OCI-LY3 (cell line): ENCODE measurements around the gene ERBB4.
"Not testable (repeated sequence)": the region's sequence is repeated elsewhere in the genome, so short reads cannot be mapped to it uniquely, and the experiment has no call there.

Experiments
- H2AFZ ChIP-seq: fragments of 200-600, 300-600 bp; shearing (Covaris generic); 2 replicates; pipeline ENCODE4 v1.6.0; 2014; ENCODE audit warnings: antibody characterized with exemption, low read depth, low read length
- H3K27ac ChIP-seq: fragments of 200-600, 300-600 bp; sonication (generic); 2 replicates; pipeline ENCODE4 v1.5.1; 2014; ENCODE audit warnings: mild to moderate bottlenecking, low read length, moderate library complexity, mixed read lengths
- H3K27me3 ChIP-seq: fragments of 200-600, 300-600 bp; sonication (generic); 2 replicates; pipeline ENCODE4 v1.6.1; 2014; ENCODE audit warnings: low read depth, low read length, mixed read lengths
- H3K36me3 ChIP-seq: fragments of 200-600, 300-600 bp; sonication (generic); replicated peaks from 2 replicates; pipeline ENCODE3; 2014; ENCODE audit warnings: low read depth, low read length, mixed read lengths
- H3K4me1 ChIP-seq: fragments of 300-600, 200-600 bp; sonication (generic); 2 replicates; pipeline ENCODE4 v1.6.1; 2014; ENCODE audit warnings: low read length, mixed read lengths
- H3K4me2 ChIP-seq: fragments of 200-600, 300-600 bp; sonication (generic); 2 replicates; pipeline ENCODE4 v1.6.1; 2014; ENCODE audit warnings: low read length, mixed read lengths
- H3K4me3 ChIP-seq: fragments of 300-600, 200-600 bp; sonication (generic); 2 replicates; pipeline ENCODE4 v1.5.1; 2014; ENCODE audit warnings: antibody characterized with exemption, mild to moderate bottlenecking, low read length, moderate library complexity
- H3K79me2 ChIP-seq: fragments of 300-600, 200-600 bp; shearing (Covaris generic); 2 replicates; pipeline ENCODE4 v1.6.1; 2014; ENCODE audit warnings: mild to moderate bottlenecking, low read length, mixed read lengths
- H3K9ac ChIP-seq: fragments of 300-600, 200-600 bp; shearing (Covaris generic); 2 replicates; pipeline ENCODE4 v1.6.0; 2014; ENCODE audit warnings: mild to moderate bottlenecking, low read length, moderate library complexity
- H3K9me3 ChIP-seq: fragments of 200-600, 300-600 bp; shearing (Covaris generic); 2 replicates; pipeline ENCODE4 v1.6.1; 2014; ENCODE audit warnings: low read length, mixed read lengths; ENCODE audit not compliant: insufficient read depth
- H4K20me1 ChIP-seq: fragments of 200-600, 300-600 bp; sonication (generic); 2 replicates; pipeline ENCODE4 v1.6.1; 2016; ENCODE audit warnings: low read length, mixed read lengths; ENCODE audit not compliant: insufficient read depth
- EZH2phosphoT487 ChIP-seq: fragments of 200-600 bp; shearing (Covaris generic); IDR thresholded peaks from 2 replicates; pipeline ENCODE4 v1.6.1; 2018; ENCODE audit warnings: antibody characterized with exemption, mixed run types, low read depth
- TF ChIP-seq, protein P1 (sequence below): fragments of 200-600, 300-600 bp; sonication (generic); IDR thresholded peaks from 2 replicates; pipeline ENCODE4 v1.5.1; 2014; ENCODE audit warnings: antibody characterized with exemption, low read length, low read depth

Gene ERBB4

DNA sequence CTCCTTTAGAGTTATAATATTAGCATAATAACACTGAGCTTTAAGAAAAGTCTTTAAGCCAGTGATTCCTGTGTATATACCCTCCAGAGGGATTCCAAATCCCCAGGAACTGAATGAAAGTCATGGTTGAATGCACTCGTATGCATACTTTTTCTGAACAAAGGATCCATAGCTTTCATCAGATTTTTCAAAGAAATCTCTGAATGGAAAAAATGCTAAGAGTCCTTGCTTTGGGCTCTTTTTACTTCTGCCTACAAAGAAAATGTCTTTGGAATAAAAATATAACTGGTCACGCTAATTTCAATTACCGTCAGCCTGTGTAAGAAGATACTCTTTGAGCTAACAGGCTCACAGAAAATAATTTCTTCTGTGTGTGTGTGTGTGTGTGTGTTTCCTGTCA, 939.5 kb downstream of the ERBB4 start:
- Histone ChIP-seq H3K4me2 (no peak overlapping the region), H3K36me3 (no peaks in the 10 kb centered on the region), H3K9me3 (no peaks in the 10 kb centered on the region), H3K4me3 (no peak overlapping the region), H3K79me2 (no peaks in the 10 kb centered on the region), H4K20me1 (no peaks in the 10 kb centered on the region), H3K27ac (no peak overlapping the region), H3K27me3 (no peaks in the 10 kb centered on the region), H3K9ac (no peak overlapping the region), H3K4me1 (peaks cover 7% of the 10 kb centered on the region; the same call in 1 of the 2 replicates), H2AFZ (no peak overlapping the region)
- TF ChIP-seq, protein P1, sequence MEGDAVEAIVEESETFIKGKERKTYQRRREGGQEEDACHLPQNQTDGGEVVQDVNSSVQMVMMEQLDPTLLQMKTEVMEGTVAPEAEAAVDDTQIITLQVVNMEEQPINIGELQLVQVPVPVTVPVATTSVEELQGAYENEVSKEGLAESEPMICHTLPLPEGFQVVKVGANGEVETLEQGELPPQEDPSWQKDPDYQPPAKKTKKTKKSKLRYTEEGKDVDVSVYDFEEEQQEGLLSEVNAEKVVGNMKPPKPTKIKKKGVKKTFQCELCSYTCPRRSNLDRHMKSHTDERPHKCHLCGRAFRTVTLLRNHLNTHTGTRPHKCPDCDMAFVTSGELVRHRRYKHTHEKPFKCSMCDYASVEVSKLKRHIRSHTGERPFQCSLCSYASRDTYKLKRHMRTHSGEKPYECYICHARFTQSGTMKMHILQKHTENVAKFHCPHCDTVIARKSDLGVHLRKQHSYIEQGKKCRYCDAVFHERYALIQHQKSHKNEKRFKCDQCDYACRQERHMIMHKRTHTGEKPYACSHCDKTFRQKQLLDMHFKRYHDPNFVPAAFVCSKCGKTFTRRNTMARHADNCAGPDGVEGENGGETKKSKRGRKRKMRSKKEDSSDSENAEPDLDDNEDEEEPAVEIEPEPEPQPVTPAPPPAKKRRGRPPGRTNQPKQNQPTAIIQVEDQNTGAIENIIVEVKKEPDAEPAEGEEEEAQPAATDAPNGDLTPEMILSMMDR, result no peak
- TF ChIP-seq EZH2phosphoT487, result no peak

DNA sequence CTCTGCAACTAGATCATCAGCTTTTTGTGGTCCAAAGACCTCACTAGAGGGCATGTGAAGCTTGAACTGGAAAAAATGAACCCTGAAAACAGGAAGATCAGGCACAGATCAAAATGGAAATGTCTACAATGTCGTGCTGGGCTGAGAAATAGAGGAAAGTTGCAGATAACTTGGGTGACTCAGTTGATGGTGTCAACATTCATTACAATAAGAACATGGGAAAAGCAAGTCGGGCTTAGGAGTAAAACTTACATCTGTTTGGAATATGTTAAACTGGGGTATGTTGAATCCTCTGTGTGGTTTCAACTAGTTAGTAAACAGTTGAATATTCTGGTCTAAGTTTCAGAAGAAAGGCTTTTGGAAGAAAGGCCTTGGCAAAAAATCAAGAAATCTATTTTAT, 940.4 kb downstream of the ERBB4 start:
- no peak overlapping the region for H2AFZ ChIP-seq
- H3K9ac ChIP-seq, result no peak overlapping the region
- no peaks in the 10 kb centered on the region for H4K20me1 ChIP-seq
- no peaks in the 10 kb centered on the region for H3K27me3 ChIP-seq
- H3K9me3 ChIP-seq, result no peaks in the 10 kb centered on the region
- no peaks in the 10 kb centered on the region for H3K36me3 ChIP-seq
- H3K27ac ChIP-seq, result no peak overlapping the region
- H3K79me2 ChIP-seq, result no peaks in the 10 kb centered on the region
- peaks cover 7% of the 10 kb centered on the region; the same call in 1 of the 2 replicates for H3K4me1 ChIP-seq
- H3K4me3 ChIP-seq, result no peak overlapping the region
- TF ChIP-seq EZH2phosphoT487, result no peak
- TF ChIP-seq, protein P1, result no peak
- no peak overlapping the region for H3K4me2 ChIP-seq

DNA sequence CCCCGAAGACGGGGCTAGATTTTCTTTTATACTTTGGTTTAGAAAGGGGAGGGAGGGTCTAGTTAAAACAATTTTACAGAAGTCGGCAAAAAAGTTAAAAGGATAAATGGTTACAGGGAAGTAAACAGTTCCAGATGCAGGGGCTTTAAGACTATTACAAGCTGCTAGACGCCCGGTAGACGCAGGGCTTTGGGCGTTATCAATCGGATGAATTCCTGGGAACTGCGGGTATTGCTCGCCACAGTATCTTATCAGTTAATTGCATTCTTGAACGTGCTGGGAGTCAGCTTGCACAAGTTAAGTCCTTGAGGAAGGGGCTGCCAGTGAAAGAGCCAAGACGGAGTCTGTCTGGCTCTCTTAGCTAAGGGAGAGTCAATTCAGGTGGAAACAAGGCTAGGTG, 946.6 kb downstream of the ERBB4 start:
- H2AFZ ChIP-seq, H3K4me1 ChIP-seq, H3K27ac ChIP-seq, H3K4me2 ChIP-seq, H3K79me2 ChIP-seq, H3K9me3 ChIP-seq, H3K9ac ChIP-seq, H4K20me1 ChIP-seq, H3K36me3 ChIP-seq, H3K4me3 ChIP-seq, H3K27me3 ChIP-seq: not testable (repeated sequence)

DNA sequence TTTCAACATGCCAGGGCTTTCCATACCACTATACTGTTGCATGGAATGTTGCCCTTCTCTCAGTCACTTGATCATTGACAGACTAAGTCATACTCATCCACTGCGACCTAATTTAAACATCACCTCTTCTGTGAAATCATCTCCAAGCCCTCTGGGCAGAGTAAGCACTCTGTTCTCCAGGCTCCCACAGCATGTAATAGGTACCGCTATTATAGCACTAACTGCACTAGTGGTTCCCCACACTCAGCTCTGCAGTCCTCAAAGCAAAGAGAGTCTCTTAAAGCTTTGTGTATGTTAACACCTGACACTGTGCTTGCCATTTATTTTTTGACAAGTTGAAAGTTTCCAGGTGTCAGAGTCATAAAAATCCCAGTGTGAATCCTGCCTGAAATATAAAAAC, 947.2 kb downstream of the ERBB4 start:
- H3K4me3 ChIP-seq, result no peak overlapping the region
- TF ChIP-seq, protein P1, result no peak
- no peak for TF ChIP-seq EZH2phosphoT487
- no peak overlapping the region for H2AFZ ChIP-seq
- H3K4me1 ChIP-seq, result peaks cover 7% of the 10 kb centered on the region; the same call in 1 of the 2 replicates
- no peak overlapping the region for H3K27ac ChIP-seq
- H3K9ac ChIP-seq, result no peak overlapping the region
- H4K20me1 ChIP-seq, result no peaks in the 10 kb centered on the region
- no peaks in the 10 kb centered on the region for H3K27me3 ChIP-seq
- no peaks in the 10 kb centered on the region for H3K9me3 ChIP-seq
- no peaks in the 10 kb centered on the region for H3K36me3 ChIP-seq
- no peaks in the 10 kb centered on the region for H3K79me2 ChIP-seq
- no peak overlapping the region for H3K4me2 ChIP-seq

DNA sequence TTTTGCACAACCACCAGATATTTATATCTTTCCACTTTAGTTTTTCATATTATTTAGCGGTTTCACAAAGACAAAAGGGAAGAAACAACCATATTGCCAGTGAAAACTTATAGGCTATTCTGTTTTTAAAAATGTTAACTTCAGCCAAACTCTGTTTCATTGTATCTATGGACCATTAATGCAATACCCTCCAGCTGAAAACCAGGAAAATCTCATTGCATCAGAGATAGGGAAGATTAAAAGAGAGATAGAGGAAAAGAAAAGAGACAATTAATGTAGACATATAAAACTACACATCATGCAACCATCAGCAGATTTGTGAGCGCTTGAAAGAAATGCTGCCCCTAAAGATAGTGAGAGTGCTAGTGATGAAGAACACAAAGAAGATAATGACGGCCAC, 970.2 kb downstream of the ERBB4 start:
- no peak for TF ChIP-seq EZH2phosphoT487
- TF ChIP-seq, protein P1, result no peak
- no peak overlapping the region for H3K27ac ChIP-seq
- H3K4me1 ChIP-seq, result no peaks in the 10 kb centered on the region
- H3K27me3 ChIP-seq, result no peaks in the 10 kb centered on the region
- H3K9me3 ChIP-seq, result no peaks in the 10 kb centered on the region
- H2AFZ ChIP-seq, result 0 out of 2 replicates have a peak overlapping the region, but pooled peaks have one; percentile 27
- no peaks in the 10 kb centered on the region for H4K20me1 ChIP-seq
- H3K4me3 ChIP-seq, result no peak overlapping the region
- no peak overlapping the region for H3K9ac ChIP-seq
- H3K79me2 ChIP-seq, result no peaks in the 10 kb centered on the region
- no peak overlapping the region for H3K4me2 ChIP-seq
- H3K36me3 ChIP-seq, result no peaks in the 10 kb centered on the region
